ENCODE measurements around the gene HDAC3. TPM values are rescaled to one million over a fixed set of nuclear protein-coding genes. Genes with fewer than 3 reads are reported as not detected.

The HDAC3 gene
- total RNA-seq, 1 experiment from 2014 or later, result 91.9 TPM

- Histone ChIP-seq H3K4me2 (ENCODE audit: low read length) (no peak overlapping the region), H3K4me3 (replicated peaks in 1 of 2; ENCODE audit: low read depth in 1 of 2, low read length in 2 of 2) (no peak overlapping the region), H4K20me1 (ENCODE audit: insufficient read depth) (no peaks in the 10 kb centered on the region), H3K9me2 (ENCODE audit: insufficient read depth) (no peaks in the 10 kb centered on the region), H3K9me3 (ENCODE audit: control insufficient read depth in 1 of 2, insufficient read depth in 1 of 2, low read depth in 1 of 2, low read length in 2 of 2) (no peaks in the 10 kb centered on the region), H3K4me1 (ENCODE audit: control insufficient read depth in 1 of 2, insufficient read depth in 2 of 2, low read length in 2 of 2) (no peaks in the 10 kb centered on the region), H3K79me2 (ENCODE audit: insufficient read depth, low read length) (no peaks in the 10 kb centered on the region), H3K9ac (ENCODE audit: low read length) (no peak overlapping the region), H3K27me3 (ENCODE audit: insufficient read depth, low read length) (no peaks in the 10 kb centered on the region), H2AFZ (ENCODE audit: low read depth, low read length, poor library complexity, severe bottlenecking) (no peak overlapping the region), H3K36me3 (ENCODE audit: control insufficient read depth in 1 of 2, insufficient read depth in 2 of 2, low read length in 2 of 2) (0 out of 4 replicates have a peak, but pooled peaks cover 0 to 2% of the 10 kb centered on the region in 2 experiments), H3K27ac (ENCODE audit: low read depth, low read length) (no peak overlapping the region)
- intact Hi-C loops (cut with micrococcal nuclease), result no loop called here
- CTCF ChIA-PET, result no interaction called here
- DNase-seq (ENCODE audit: low read depth, low spot score) (no peak), ATAC-seq (no peak)
- RAD21 ChIA-PET (ENCODE audit: low non-redundant PET in 1 of 2, low total read pairs in 2 of 2, uncharacterized antibody in 2 of 2, unreplicated experiment in 2 of 2), result no interaction called here
- TF ChIP-seq ZBTB33 (IDR thresholded peaks at IDR 0.05; ENCODE audit: extremely low read depth, insufficient replicate concordance, low read length) (no peak), SRF (IDR thresholded peaks at IDR 0.05; ENCODE audit: low read depth) (no peak), ATF3 (IDR thresholded peaks at IDR 0.05) (no peak), ZNF274 (IDR thresholded peaks at IDR 0.05; ENCODE audit: low read depth, low read length) (no peak), EZH2 (IDR thresholded peaks at IDR 0.05) (no peak), EGR1 (IDR thresholded peaks at IDR 0.05; ENCODE audit: low read depth) (no peak), FOSL1 (IDR thresholded peaks at IDR 0.05; ENCODE audit: low read depth) (no peak), MAX (IDR thresholded peaks at IDR 0.05) (no peak), SIN3A (IDR thresholded peaks at IDR 0.05; ENCODE audit: low read depth) (no peak), POLR2AphosphoS5 (IDR thresholded peaks at IDR 0.05; ENCODE audit: low read depth, low read length) (no peak), YY1 (IDR thresholded peaks at IDR 0.05; ENCODE audit: extremely low read depth, insufficient replicate concordance, low read depth, low read length) (no peak), REST (IDR thresholded peaks at IDR 0.05; ENCODE audit: low read depth) (no peak), SP1 (IDR thresholded peaks at IDR 0.05; ENCODE audit: low read depth) (no peak), ELF1 (IDR thresholded peaks at IDR 0.05; ENCODE audit: borderline replicate concordance, low read depth) (no peak), ZFX (IDR thresholded peaks at IDR 0.05) (no peak), RAD21 (IDR thresholded peaks at IDR 0.05; ENCODE audit: low read depth) (no peak), CTCF (IDR thresholded peaks at IDR 0.05 in 2 of 3, conservative IDR thresholded peaks at IDR 0.05 in 1 of 3; ENCODE audit: borderline replicate concordance in 1 of 3, insufficient read depth in 1 of 3, low read depth in 2 of 3, low read length in 2 of 3) (no peak)
- no TSS peak for BruUV-seq (replicated peaks)
- POLR2A ChIA-PET, result no interaction called here
Observed at GRCh38 chr5:141674747-141675146, 38.1 kb upstream of the HDAC3 start.
